ENCODE measurements around the gene ALG8.

DNA sequence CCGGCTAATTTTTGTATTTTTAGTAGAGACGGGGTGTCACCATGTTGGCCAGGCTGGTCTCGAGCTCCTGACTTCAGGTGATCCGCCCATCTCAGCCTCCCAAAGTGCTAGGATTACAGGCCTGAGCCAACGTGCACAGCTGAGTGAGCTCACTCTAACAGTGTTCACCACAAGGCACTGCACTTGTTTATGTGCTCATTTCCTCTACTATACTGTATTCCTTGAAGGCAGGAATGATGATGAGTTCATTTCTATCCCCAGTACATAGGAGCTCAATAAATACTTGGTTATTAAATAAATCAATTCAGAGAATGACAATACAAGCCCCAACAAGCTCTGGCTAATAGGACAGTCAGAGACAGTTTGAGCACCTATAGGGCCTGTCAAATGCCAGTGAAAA is 29.1 kb downstream of the ALG8 start:
- TF ChIP-seq, protein P1, sequence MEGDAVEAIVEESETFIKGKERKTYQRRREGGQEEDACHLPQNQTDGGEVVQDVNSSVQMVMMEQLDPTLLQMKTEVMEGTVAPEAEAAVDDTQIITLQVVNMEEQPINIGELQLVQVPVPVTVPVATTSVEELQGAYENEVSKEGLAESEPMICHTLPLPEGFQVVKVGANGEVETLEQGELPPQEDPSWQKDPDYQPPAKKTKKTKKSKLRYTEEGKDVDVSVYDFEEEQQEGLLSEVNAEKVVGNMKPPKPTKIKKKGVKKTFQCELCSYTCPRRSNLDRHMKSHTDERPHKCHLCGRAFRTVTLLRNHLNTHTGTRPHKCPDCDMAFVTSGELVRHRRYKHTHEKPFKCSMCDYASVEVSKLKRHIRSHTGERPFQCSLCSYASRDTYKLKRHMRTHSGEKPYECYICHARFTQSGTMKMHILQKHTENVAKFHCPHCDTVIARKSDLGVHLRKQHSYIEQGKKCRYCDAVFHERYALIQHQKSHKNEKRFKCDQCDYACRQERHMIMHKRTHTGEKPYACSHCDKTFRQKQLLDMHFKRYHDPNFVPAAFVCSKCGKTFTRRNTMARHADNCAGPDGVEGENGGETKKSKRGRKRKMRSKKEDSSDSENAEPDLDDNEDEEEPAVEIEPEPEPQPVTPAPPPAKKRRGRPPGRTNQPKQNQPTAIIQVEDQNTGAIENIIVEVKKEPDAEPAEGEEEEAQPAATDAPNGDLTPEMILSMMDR (optimal IDR thresholded peaks at IDR 0.05 in 1 of 3, IDR thresholded peaks at IDR 0.05 in 1 of 3, conservative IDR thresholded peaks at IDR 0.05 in 1 of 3; ENCODE audit: extremely low read depth in 1 of 3, insufficient read depth in 2 of 3, low read length in 3 of 3), result no peak
- TF ChIP-seq EZH2 (IDR thresholded peaks at IDR 0.05; ENCODE audit: low read length), result no peak

Data from keratinocyte (primary cell).